ENCODE data around the gene AK5.

Gene AK5

GRCh38 chr1:77383236-77383635, 101.4 kb downstream of the AK5 start:
- Histone ChIP-seq H3K4me3 (ENCODE audit: low read depth, low read length) (no peak overlapping the region), H3K9me3 (ENCODE audit: control insufficient read depth, low read length) (no peaks in the 10 kb centered on the region), H2AFZ (no peak overlapping the region), H3K36me3 (ENCODE audit: control insufficient read depth, insufficient read depth, low read length) (no peaks in the 10 kb centered on the region), H3K27me3 (ENCODE audit: control insufficient read depth, insufficient read depth, low read length) (no peaks in the 10 kb centered on the region), H3K27ac (no peak overlapping the region), H3K4me1 (no peaks in the 10 kb centered on the region), H3K9ac (no peak overlapping the region), H3K4me2 (ENCODE audit: low read length) (no peak overlapping the region), H3K79me2 (no peaks in the 10 kb centered on the region)
- TF ChIP-seq CTCF (IDR thresholded peaks at IDR 0.05) = no peak

GRCh38 chr1:77385551-77385950, 103.7 kb downstream of the AK5 start:
- no peak for TF ChIP-seq CTCF (IDR thresholded peaks at IDR 0.05)
- Histone ChIP-seq H3K27ac (no peak overlapping the region), H3K9ac (no peak overlapping the region)

GRCh38 chr1:77386276-77386675, 104.5 kb downstream of the AK5 start:
- Histone ChIP-seq H2AFZ (no peak overlapping the region), H3K4me2 (ENCODE audit: low read length) (no peak overlapping the region), H3K79me2 (no peaks in the 10 kb centered on the region), H3K9ac (no peak overlapping the region), H3K36me3 (ENCODE audit: control insufficient read depth, insufficient read depth, low read length) (no peaks in the 10 kb centered on the region), H3K27ac (no peak overlapping the region), H3K4me3 (ENCODE audit: low read depth, low read length) (no peak overlapping the region), H3K9me3 (ENCODE audit: control insufficient read depth, low read length) (no peaks in the 10 kb centered on the region), H3K27me3 (ENCODE audit: control insufficient read depth, insufficient read depth, low read length) (no peaks in the 10 kb centered on the region), H3K4me1 (no peaks in the 10 kb centered on the region)
- no peak for TF ChIP-seq CTCF (IDR thresholded peaks at IDR 0.05)

More at GRCh38 chr1:77385551-77385950, 103.7 kb downstream of the AK5 start:
- Histone ChIP-seq H3K9me3 (ENCODE audit: control insufficient read depth, low read length) (no peaks in the 10 kb centered on the region), H3K79me2 (no peaks in the 10 kb centered on the region), H2AFZ (no peak overlapping the region), H3K4me2 (ENCODE audit: low read length) (no peak overlapping the region), H3K36me3 (ENCODE audit: control insufficient read depth, insufficient read depth, low read length) (no peaks in the 10 kb centered on the region), H3K27me3 (ENCODE audit: control insufficient read depth, insufficient read depth, low read length) (no peaks in the 10 kb centered on the region), H3K4me3 (ENCODE audit: low read depth, low read length) (no peak overlapping the region), H3K4me1 (no peaks in the 10 kb centered on the region)

DNA sequence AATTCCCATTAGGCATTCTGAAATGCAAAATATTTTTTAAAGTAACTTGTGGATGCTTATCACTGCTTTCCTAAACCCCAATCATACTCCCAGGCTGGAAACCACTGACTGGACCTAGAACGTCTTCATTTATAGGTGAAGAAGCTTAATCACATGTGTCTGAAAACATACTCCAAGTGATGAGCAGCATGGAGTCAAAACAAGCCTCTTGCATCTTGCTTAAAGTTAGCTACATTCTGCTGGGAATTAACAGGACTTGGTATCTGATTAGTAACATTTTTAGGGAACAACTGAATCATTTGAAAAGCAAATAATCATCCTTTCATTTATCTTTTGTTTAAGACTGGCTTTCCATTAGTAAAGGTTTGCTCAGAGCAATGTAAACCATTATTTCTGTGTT, 105.7 kb downstream of the AK5 start:
- Histone ChIP-seq H3K9me3 (ENCODE audit: control insufficient read depth, low read length) (no peaks in the 10 kb centered on the region), H3K4me3 (ENCODE audit: low read depth, low read length) (no peak overlapping the region), H3K27ac (no peak overlapping the region), H3K4me1 (no peaks in the 10 kb centered on the region), H2AFZ (no peak overlapping the region), H3K36me3 (ENCODE audit: control insufficient read depth, insufficient read depth, low read length) (no peaks in the 10 kb centered on the region), H3K27me3 (ENCODE audit: control insufficient read depth, insufficient read depth, low read length) (no peaks in the 10 kb centered on the region), H3K4me2 (ENCODE audit: low read length) (no peak overlapping the region), H3K79me2 (no peaks in the 10 kb centered on the region), H3K9ac (no peak overlapping the region)
- no peak for TF ChIP-seq CTCF (IDR thresholded peaks at IDR 0.05)

DNA sequence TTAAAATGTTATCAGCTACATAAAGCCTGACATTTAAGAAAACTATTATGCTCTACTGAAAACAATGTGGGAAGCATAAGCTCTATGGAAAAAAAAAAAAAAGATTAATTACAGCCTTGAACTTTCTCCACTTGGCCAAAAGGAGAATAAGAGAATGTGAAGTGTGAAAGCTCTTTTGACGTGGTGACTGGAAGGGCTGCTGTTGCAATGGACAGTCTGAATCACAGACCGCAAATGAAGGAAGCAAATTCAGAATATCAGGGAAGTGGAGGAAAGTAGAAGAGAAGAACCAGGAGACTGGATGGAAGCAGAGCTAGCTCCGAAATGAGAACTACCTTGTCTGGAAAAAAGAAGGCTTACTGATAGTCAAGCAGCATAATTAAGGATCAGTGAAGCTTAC, 106.8 kb downstream of the AK5 start:
- H3K36me3 ChIP-seq (ENCODE audit: control insufficient read depth, insufficient read depth, low read length) = no peaks in the 10 kb centered on the region
- no peak overlapping the region for H3K4me2 ChIP-seq (ENCODE audit: low read length)
- H3K27me3 ChIP-seq (ENCODE audit: control insufficient read depth, insufficient read depth, low read length) = no peaks in the 10 kb centered on the region
- no peak for TF ChIP-seq CTCF (IDR thresholded peaks at IDR 0.05)
- H3K27ac ChIP-seq = no peak overlapping the region
- no peaks in the 10 kb centered on the region for H3K9me3 ChIP-seq (ENCODE audit: control insufficient read depth, low read length)
- no peaks in the 10 kb centered on the region for H3K4me1 ChIP-seq
- H3K79me2 ChIP-seq = no peaks in the 10 kb centered on the region
- no peak overlapping the region for H3K9ac ChIP-seq
- no peak overlapping the region for H2AFZ ChIP-seq
- no peak overlapping the region for H3K4me3 ChIP-seq (ENCODE audit: low read depth, low read length)
